IPS DF 4.7 (cell line): ENCODE results near the gene PTPRN2.
"Not testable (repeated sequence)": the region's sequence is repeated elsewhere in the genome, so short reads cannot be mapped to it uniquely, and the experiment has no call there.

Experiments
- DNase-seq: peaks from one replicate; pipeline ENCODE4 v3.0.0-alpha.2; 2013; ENCODE audit warnings: low spot score; ENCODE audit errors: extremely low read depth

Gene PTPRN2

GRCh38 chr7:157605638-157606037 lies 982.0 kb downstream of the PTPRN2 start:
- no peak for DNase-seq

- DNase-seq: no peak
These were observed 982.8 kb downstream of the PTPRN2 start for GRCh38 chr7:157604661-157605381.

- DNase-seq: no peak
These were observed 983.9 kb downstream of the PTPRN2 start for GRCh38 chr7:157603716-157604115.

- DNase-seq: no peak
These were observed 984.6 kb downstream of the PTPRN2 start for GRCh38 chr7:157603005-157603404.

GRCh38 chr7:157602581-157602980 lies 985.0 kb downstream of the PTPRN2 start:
- no peak for DNase-seq

GRCh38 chr7:157602156-157602555 lies 985.5 kb downstream of the PTPRN2 start:
- DNase-seq: no peak

GRCh38 chr7:157601530-157601929 lies 986.1 kb downstream of the PTPRN2 start:
- DNase-seq: no peak

- no peak for DNase-seq
These were observed 988.1 kb downstream of the PTPRN2 start for GRCh38 chr7:157599491-157599890.

GRCh38 chr7:157597562-157597961 lies 990.1 kb downstream of the PTPRN2 start:
- DNase-seq: no peak

- DNase-seq: no peak
These were observed 990.7 kb downstream of the PTPRN2 start for GRCh38 chr7:157596881-157597280.

- no peak for DNase-seq
These were observed 991.2 kb downstream of the PTPRN2 start for GRCh38 chr7:157596471-157596870.

- no peak for DNase-seq
These were observed 991.6 kb downstream of the PTPRN2 start for GRCh38 chr7:157596026-157596425.

- no peak for DNase-seq
These were observed 992.4 kb downstream of the PTPRN2 start for GRCh38 chr7:157595086-157595855.

GRCh38 chr7:157594306-157594705 lies 993.3 kb downstream of the PTPRN2 start:
- DNase-seq: no peak

GRCh38 chr7:157593541-157593940 lies 994.1 kb downstream of the PTPRN2 start:
- no peak for DNase-seq

- not testable (repeated sequence) for DNase-seq
These were observed 994.8 kb downstream of the PTPRN2 start for GRCh38 chr7:157592636-157593320.

- no peak for DNase-seq
These were observed 997.1 kb downstream of the PTPRN2 start for GRCh38 chr7:157590526-157590925.

GRCh38 chr7:157589680-157590079 lies 997.9 kb downstream of the PTPRN2 start:
- DNase-seq: no peak

GRCh38 chr7:157587805-157588560 lies 999.6 kb downstream of the PTPRN2 start:
- DNase-seq: no peak

- DNase-seq: no peak
These were observed 1000.4 kb downstream of the PTPRN2 start for GRCh38 chr7:157587051-157587804.
